GM12878 (cell line): ENCODE data around the gene PAX3. TPM values are rescaled to one million over a fixed set of nuclear protein-coding genes. Genes with fewer than 3 reads are reported as not detected.

Experiments
- ATAC-seq: fragments of 200-7000 bp; cut with Tn5 transposase; 3 replicates; pipeline ENCODE4 v1.9.1; 2020; ENCODE audit warnings: mild to moderate bottlenecking, moderate library complexity
- BruUV-seq: library from RNA; stranded (reverse); fragments of 400-500 nt; replicated peaks from 2 replicates; lab custom pipeline; 2021; lab: Mats Ljungman, UMichigan
- CTCF ChIA-PET: fragments of 300-600 bp; sonication (Branson Sonifier 250); formaldehyde crosslinking; extraction: SDS; loops from one replicate; lab custom pipeline; 2021; ENCODE audit warnings: inconsistent platforms; lab: Yijun Ruan, JAX
- POLR2A ChIA-PET: fragments of 350-600 bp; formaldehyde crosslinking; extraction: SDS; loops from one replicate; lab custom pipeline; 2021; ENCODE audit warnings: inconsistent platforms; lab: Charles Lee
- RAD21 ChIA-PET: fragments of 300-600 bp; sonication (Branson Sonifier 250); formaldehyde crosslinking; loops from one replicate; lab custom pipeline; 2023; ENCODE audit warnings: antibody characterized with exemption; ENCODE audit not compliant: unreplicated experiment; lab: Charles Lee
- SMC1A ChIA-PET: fragments of 300-600 bp; sonication (Branson Sonifier 250); formaldehyde crosslinking; loops from one replicate; lab custom pipeline; 2023; ENCODE audit not compliant: unreplicated experiment, uncharacterized antibody; lab: Charles Lee
- DNase-seq: peaks from one replicate; pipeline ENCODE4 v3.0.0-alpha.2; 2011; ENCODE audit warnings: low read depth, low spot score
- FAIRE-seq: peaks from 3 replicates; lab custom pipeline; 2011; peaks lifted over from hg19 to GRCh38; lab: Jason Lieb, UNC
- H2AFZ ChIP-seq: 2 replicates; pipeline ENCODE4 v1.6.0; 2011; ENCODE audit warnings: low read depth, low read length, control low read depth; ENCODE audit not compliant: control insufficient read depth
- H3K27ac ChIP-seq: 2 replicates; pipeline ENCODE4 v1.5.1; 2011; ENCODE audit warnings: control low read depth; ENCODE audit not compliant: control insufficient read depth, insufficient read depth
- H3K27me3 ChIP-seq, 2 experiments: replicated peaks in 1 of 2; 2 replicates each; pipeline versions ENCODE4 v1.6.0 to v1.6.1; 2011; ENCODE audit warnings: low read length in 1 of 2; ENCODE audit not compliant: control insufficient read depth in 2 of 2, insufficient read depth in 2 of 2
- H3K36me3 ChIP-seq, 2 experiments: 2 replicates each; pipeline ENCODE4 v1.5.1; 2011; ENCODE audit warnings: low read length in 1 of 2; ENCODE audit not compliant: control insufficient read depth in 2 of 2, insufficient read depth in 2 of 2
- H3K4me1 ChIP-seq: 2 replicates; pipeline ENCODE4 v1.6.1; 2011; ENCODE audit warnings: mild to moderate bottlenecking, low read length, moderate library complexity, mixed read lengths; ENCODE audit not compliant: control insufficient read depth, insufficient read depth
- H3K4me2 ChIP-seq: 2 replicates; pipeline ENCODE4 v1.6.0; 2011; ENCODE audit warnings: control low read depth; ENCODE audit not compliant: control insufficient read depth, insufficient read depth
- H3K4me3 ChIP-seq: fragments of 200-600 bp; sonication (generic); 2 replicates; pipeline ENCODE4 v1.5.1; 2016
- H3K79me2 ChIP-seq: 2 replicates; pipeline ENCODE4 v1.6.0; 2011; ENCODE audit warnings: low read length; ENCODE audit not compliant: control insufficient read depth, insufficient read depth
- H3K9ac ChIP-seq: 2 replicates; pipeline ENCODE4 v1.8.0; 2011; ENCODE audit warnings: low read length, control low read depth, mixed read lengths; ENCODE audit not compliant: control insufficient read depth, insufficient read depth
- H3K9me3 ChIP-seq: replicated peaks from 3 replicates; pipeline ENCODE4 v1.5.1; 2011; ENCODE audit warnings: mild to moderate bottlenecking, low read length; ENCODE audit not compliant: control insufficient read depth, insufficient read depth
- H4K20me1 ChIP-seq: 2 replicates; pipeline ENCODE4 v1.6.0; 2011; ENCODE audit not compliant: control insufficient read depth, insufficient read depth
- BRCA1 ChIP-seq: IDR thresholded peaks from 2 replicates; pipeline ENCODE4 v1.6.1; 2011; ENCODE audit warnings: low read depth, low read length, improper control_type of control experiment
- CHD1 ChIP-seq: IDR thresholded peaks from 2 replicates; pipeline ENCODE4 v1.6.1; 2012; ENCODE audit warnings: low read depth, low read length, improper control_type of control experiment
- CHD2 ChIP-seq: IDR thresholded peaks from 2 replicates; pipeline ENCODE4 v1.6.1; 2011; ENCODE audit warnings: low read depth, low read length, improper control_type of control experiment, borderline replicate concordance
- EP300 ChIP-seq, 2 experiments: fragments of 150-350 bp in 1 of 2; IDR thresholded peaks; 2 replicates each; pipeline ENCODE4 v1.6.1; 2011 to 2012; ENCODE audit warnings: low read depth in 2 of 2, low read length in 2 of 2, borderline replicate concordance in 1 of 2, improper control_type of control experiment in 1 of 2, inconsistent platforms in 1 of 2; ENCODE audit not compliant: control insufficient read depth in 1 of 2
- EZH2 ChIP-seq: IDR thresholded peaks from 2 replicates; pipeline ENCODE4 v1.6.1; 2012; ENCODE audit warnings: low read depth, mild to moderate bottlenecking, control low read depth, inconsistent platforms, low read length, borderline replicate concordance; ENCODE audit not compliant: control insufficient read depth
- FOXK2 ChIP-seq: fragments of 450-650 bp; IDR thresholded peaks from 2 replicates; pipeline ENCODE4 v1.6.1; 2017; ENCODE audit warnings: mild to moderate bottlenecking, moderate library complexity
- MYC ChIP-seq: IDR thresholded peaks from 2 replicates; pipeline ENCODE4 v1.6.1; 2011; ENCODE audit warnings: mild to moderate bottlenecking, low read length, moderate library complexity, inconsistent platforms; ENCODE audit not compliant: insufficient read depth, insufficient replicate concordance, insufficient read length, severe bottlenecking
- NFIC ChIP-seq: IDR thresholded peaks from 2 replicates; pipeline ENCODE4 v1.6.1; 2012; ENCODE audit warnings: low read depth, mild to moderate bottlenecking, inconsistent platforms, low read length, moderate library complexity
- NFYA ChIP-seq: IDR thresholded peaks from 2 replicates; pipeline ENCODE4 v1.6.1; 2011; ENCODE audit warnings: low read depth, mild to moderate bottlenecking, low read length, improper control_type of control experiment, borderline replicate concordance
- NR2F1 ChIP-seq: fragments of 450-650 bp; conservative IDR thresholded peaks from 2 replicates; pipeline ENCODE4 v1.6.1; 2017; ENCODE audit warnings: mild to moderate bottlenecking
- PAX8 ChIP-seq: fragments of 450-650 bp; IDR thresholded peaks from 2 replicates; pipeline ENCODE4 v1.6.1; 2017; ENCODE audit warnings: mild to moderate bottlenecking, moderate library complexity
- SREBF2 ChIP-seq: IDR thresholded peaks from 2 replicates; pipeline ENCODE4 v1.6.1; 2012; ENCODE audit warnings: mild to moderate bottlenecking, low read length
- WGBS: methylation state at CpG from one replicate; pipeline ENCODE4 v1.1.6; 2016; ENCODE audit warnings: low lambda C conversion rate; ENCODE audit not compliant: insufficient replicate concordance, insufficient coverage; ENCODE audit errors: missing lambda C conversion rate; 5-methylcytosine and 5-hydroxymethylcytosine counted together
- in situ Hi-C: fragments of 300-500 bp; cut with MboI; formaldehyde crosslinking; loops from 9 replicates; pipeline ENCODE4 v1.14.3; 2018; ENCODE audit warnings: mixed read lengths
- intact Hi-C: fragments of 100-400 bp; cut with micrococcal nuclease; formaldehyde crosslinking; loops from one replicate; pipeline ENCODE4 v1.14.2; 2022; ENCODE audit not compliant: unreplicated experiment
- polyA plus RNA-seq, 11 experiments: library from polyadenylated mRNA; depleted of rRNA in 4 of 11; unstranded in 6 of 11; stranded (reverse) in 5 of 11; fragments of >200 nt; fragmentation: Nextera tagmentation in 4 of 11; fragmentation: Illumina TruSeq in 1 of 11; extraction: Ambion mirVana in 4 of 11; extraction: Trizol in 1 of 11; gene quantifications; 1 replicate in 1 of 11; 2 replicates in 10 of 11; pipeline versions ENCODE4 v1.2.1 to v1.2.3, GENCODE V29; 2011 to 2016; ENCODE audit warnings: inconsistent platforms in 2 of 11, missing spikeins in 2 of 11, low read depth in 1 of 11
- total RNA-seq, 4 experiments: library from RNA; depleted of rRNA in 3 of 4; stranded (reverse); fragments of >200 nt in 3 of 4; fragmentation: Illumina TruSeq in 1 of 4; extraction: Trizol in 1 of 4; gene quantifications; 2 replicates each; pipeline versions ENCODE4 v1.2.1 to v1.2.3, GENCODE V29; 2013 to 2021
- TF ChIP-seq, protein P1 (sequence below): IDR thresholded peaks from 2 replicates; pipeline ENCODE4 v1.6.1; 2012; ENCODE audit warnings: low read length, inconsistent platforms
- TF ChIP-seq, protein P2 (sequence below): fragments of 450-650 bp; IDR thresholded peaks from 2 replicates; pipeline ENCODE4 v1.6.1; 2016; ENCODE audit warnings: mild to moderate bottlenecking

PAX3 gene
- total and polyA plus RNA-seq, 10 of the 15 experiments (the other 5 are each of a cell fraction or from before 2014, with no cell fraction given) = not detected

DNA sequence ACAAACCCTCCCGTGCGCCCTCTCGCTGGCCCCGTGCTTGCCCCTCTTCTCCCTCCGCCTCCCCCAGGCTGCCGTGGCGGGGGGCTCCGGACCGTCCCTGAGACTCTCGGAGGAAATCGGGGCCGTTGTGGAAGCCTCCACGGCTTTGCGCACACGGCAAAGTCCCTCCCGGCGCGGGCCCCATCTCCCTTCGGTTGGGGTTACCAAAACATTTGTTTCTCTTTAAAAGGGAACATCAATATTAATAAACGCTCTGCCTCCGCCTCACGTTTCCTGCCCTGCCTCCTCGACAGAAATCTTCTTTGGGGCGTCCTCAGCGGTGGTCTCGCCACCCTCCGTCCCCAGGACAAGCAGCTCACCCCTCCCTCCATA lies 3.8 kb downstream of the PAX3 start:
- POLR2A ChIA-PET = no interaction called here
- ATAC-seq (no peak), DNase-seq (no peak), FAIRE-seq (no peak)
- H3K4me2 ChIP-seq = no peak overlapping the region
- intact Hi-C loops (no loop called here), in situ Hi-C loops (no loop called here)
- H2AFZ ChIP-seq = no peak overlapping the region
- 33% methylated on average over 27 of the region's 27 CpGs for WGBS
- H3K27ac ChIP-seq = no peak overlapping the region
- H4K20me1 ChIP-seq = no peaks in the 10 kb centered on the region
- H3K9ac ChIP-seq = no peak overlapping the region
- RAD21 ChIA-PET = no interaction called here
- no peaks in the 10 kb centered on the region for H3K36me3 ChIP-seq
- no peaks in the 10 kb centered on the region for H3K4me1 ChIP-seq
- no peaks in the 10 kb centered on the region for H3K79me2 ChIP-seq
- H3K4me3 ChIP-seq = no peak overlapping the region
- TF ChIP-seq FOXK2 (no peak), BRCA1 (no peak), NR2F1 (no peak), NFIC (no peak), CHD1 (no peak), CHD2 (no peak), SREBF2 (no peak), EP300 (IDR thresholded peaks at IDR 0.05; ENCODE audit: borderline replicate concordance in 1 of 2, control insufficient read depth in 1 of 2, low read depth in 2 of 2, low read length in 2 of 2) (no peak), MYC (no peak), EZH2 (no peak), NFYA (no peak), PAX8 (no peak)
- TF ChIP-seq, protein P1, sequence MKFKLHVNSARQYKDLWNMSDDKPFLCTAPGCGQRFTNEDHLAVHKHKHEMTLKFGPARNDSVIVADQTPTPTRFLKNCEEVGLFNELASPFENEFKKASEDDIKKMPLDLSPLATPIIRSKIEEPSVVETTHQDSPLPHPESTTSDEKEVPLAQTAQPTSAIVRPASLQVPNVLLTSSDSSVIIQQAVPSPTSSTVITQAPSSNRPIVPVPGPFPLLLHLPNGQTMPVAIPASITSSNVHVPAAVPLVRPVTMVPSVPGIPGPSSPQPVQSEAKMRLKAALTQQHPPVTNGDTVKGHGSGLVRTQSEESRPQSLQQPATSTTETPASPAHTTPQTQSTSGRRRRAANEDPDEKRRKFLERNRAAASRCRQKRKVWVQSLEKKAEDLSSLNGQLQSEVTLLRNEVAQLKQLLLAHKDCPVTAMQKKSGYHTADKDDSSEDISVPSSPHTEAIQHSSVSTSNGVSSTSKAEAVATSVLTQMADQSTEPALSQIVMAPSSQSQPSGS = no peak
- TF ChIP-seq, protein P2, sequence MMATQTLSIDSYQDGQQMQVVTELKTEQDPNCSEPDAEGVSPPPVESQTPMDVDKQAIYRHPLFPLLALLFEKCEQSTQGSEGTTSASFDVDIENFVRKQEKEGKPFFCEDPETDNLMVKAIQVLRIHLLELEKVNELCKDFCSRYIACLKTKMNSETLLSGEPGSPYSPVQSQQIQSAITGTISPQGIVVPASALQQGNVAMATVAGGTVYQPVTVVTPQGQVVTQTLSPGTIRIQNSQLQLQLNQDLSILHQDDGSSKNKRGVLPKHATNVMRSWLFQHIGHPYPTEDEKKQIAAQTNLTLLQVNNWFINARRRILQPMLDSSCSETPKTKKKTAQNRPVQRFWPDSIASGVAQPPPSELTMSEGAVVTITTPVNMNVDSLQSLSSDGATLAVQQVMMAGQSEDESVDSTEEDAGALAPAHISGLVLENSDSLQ = no peak
- H3K27me3 ChIP-seq = peaks cover 33 to 51% of the 10 kb centered on the region in 2 experiments
- BruUV-seq = no TSS peak
- SMC1A ChIA-PET = interaction anchor here (0.7 kb wide), 1 partner anchor 81 kb away, joined by 3 read pairs; no protein-coding TSS in a partner anchor
- H3K9me3 ChIP-seq = no peaks in the 10 kb centered on the region; the same call in 2 of the 3 replicates
- CTCF ChIA-PET = no interaction called here
